ENCODE measurements around the gene BBS9.

DNA sequence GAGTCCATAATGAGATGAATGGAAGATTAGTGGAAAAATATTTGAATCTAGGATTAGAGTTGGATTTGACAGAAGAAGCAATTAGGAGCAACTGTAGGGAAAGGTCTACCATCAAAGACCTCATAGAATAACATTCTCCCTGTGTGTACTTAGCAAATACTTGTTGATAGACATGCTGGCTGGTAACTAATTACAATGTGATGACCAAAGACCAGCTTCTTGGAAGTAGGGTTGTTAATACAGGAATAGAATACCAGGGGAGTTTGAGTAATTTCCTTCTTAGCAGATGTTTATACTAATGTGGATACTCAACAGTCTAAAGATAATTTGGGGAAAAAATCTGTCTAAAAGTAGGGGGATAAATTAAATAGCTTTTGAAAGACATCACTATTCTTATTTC lies 418.5 kb downstream of the BBS9 start:
- TF ChIP-seq, protein P1, sequence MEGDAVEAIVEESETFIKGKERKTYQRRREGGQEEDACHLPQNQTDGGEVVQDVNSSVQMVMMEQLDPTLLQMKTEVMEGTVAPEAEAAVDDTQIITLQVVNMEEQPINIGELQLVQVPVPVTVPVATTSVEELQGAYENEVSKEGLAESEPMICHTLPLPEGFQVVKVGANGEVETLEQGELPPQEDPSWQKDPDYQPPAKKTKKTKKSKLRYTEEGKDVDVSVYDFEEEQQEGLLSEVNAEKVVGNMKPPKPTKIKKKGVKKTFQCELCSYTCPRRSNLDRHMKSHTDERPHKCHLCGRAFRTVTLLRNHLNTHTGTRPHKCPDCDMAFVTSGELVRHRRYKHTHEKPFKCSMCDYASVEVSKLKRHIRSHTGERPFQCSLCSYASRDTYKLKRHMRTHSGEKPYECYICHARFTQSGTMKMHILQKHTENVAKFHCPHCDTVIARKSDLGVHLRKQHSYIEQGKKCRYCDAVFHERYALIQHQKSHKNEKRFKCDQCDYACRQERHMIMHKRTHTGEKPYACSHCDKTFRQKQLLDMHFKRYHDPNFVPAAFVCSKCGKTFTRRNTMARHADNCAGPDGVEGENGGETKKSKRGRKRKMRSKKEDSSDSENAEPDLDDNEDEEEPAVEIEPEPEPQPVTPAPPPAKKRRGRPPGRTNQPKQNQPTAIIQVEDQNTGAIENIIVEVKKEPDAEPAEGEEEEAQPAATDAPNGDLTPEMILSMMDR (IDR thresholded peaks at IDR 0.05; ENCODE audit: extremely low read depth in 1 of 2, insufficient read depth in 1 of 2, low read depth in 1 of 2, low read length in 2 of 2): no peak
- TF ChIP-seq MYC (IDR thresholded peaks at IDR 0.05; ENCODE audit: low read depth, low read length): no peak
- no peak for TF ChIP-seq EZH2 (IDR thresholded peaks at IDR 0.05; ENCODE audit: borderline replicate concordance, low read depth, low read length, severe bottlenecking)
- TF ChIP-seq POLR2A (IDR thresholded peaks at IDR 0.05; ENCODE audit: low read depth, low read length): no peak
- TF ChIP-seq, protein P2, sequence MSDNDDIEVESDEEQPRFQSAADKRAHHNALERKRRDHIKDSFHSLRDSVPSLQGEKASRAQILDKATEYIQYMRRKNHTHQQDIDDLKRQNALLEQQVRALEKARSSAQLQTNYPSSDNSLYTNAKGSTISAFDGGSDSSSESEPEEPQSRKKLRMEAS (IDR thresholded peaks at IDR 0.05; ENCODE audit: insufficient read depth, insufficient read length): no peak
- TF ChIP-seq JUN (IDR thresholded peaks at IDR 0.05; ENCODE audit: borderline replicate concordance, insufficient read depth, insufficient read length, low read depth): no peak

Measured in endothelial cell of umbilical vein (primary cell).